ENCODE measurements around the gene POU6F1.

GRCh38 chr12:51229116-51229809, 11.4 kb upstream of the POU6F1 start:
- no peak for TF ChIP-seq CTCF (conservative IDR thresholded peaks at IDR 0.05)
- no peak for TF ChIP-seq EZH2 (IDR thresholded peaks at IDR 0.05; ENCODE audit: low read depth)
